Thoracic aorta (tissue), 2 donors: ENCODE measurements around the gene SF3B4. TPM values are rescaled to one million over a fixed set of nuclear protein-coding genes. Genes with fewer than 3 reads are reported as not detected.

Source experiments
- ATAC-seq: fragments of 150-250 bp; one replicate; pipeline ENCODE4 v1.8.0; 2017; ENCODE audit warnings: low read depth; ENCODE audit not compliant: insufficient number of reproducible peaks, low FRiP score
- DNase-seq: peaks from one replicate; pipeline ENCODE4 v3.0.0-alpha.2; 2020; ENCODE audit warnings: low spot score
- H3K27ac ChIP-seq, 2 donors: fragments of 200-600 bp; sonication (generic); 1 replicate in 1 of 2; 2 replicates in 1 of 2; pipeline ENCODE4 v1.5.1; 2016; ENCODE audit warnings: mild to moderate bottlenecking in 2 of 2, moderate library complexity in 2 of 2
- H3K27me3 ChIP-seq: fragments of 200-600 bp; sonication (generic); replicated peaks from 2 replicates; pipeline ENCODE4 v1.6.0; 2016; ENCODE audit warnings: mild to moderate bottlenecking; ENCODE audit not compliant: insufficient read depth
- H3K36me3 ChIP-seq: fragments of 200-600 bp; sonication (generic); one replicate; pipeline ENCODE4 v1.5.1; 2016
- H3K4me1 ChIP-seq, 2 donors: fragments of 200-600 bp; sonication (generic); 1 replicate in 1 of 2; 2 replicates in 1 of 2; pipeline versions ENCODE4 v1.5.1 to v1.6.0; 2016; ENCODE audit warnings: low read depth in 2 of 2, mild to moderate bottlenecking in 1 of 2; ENCODE audit not compliant: control insufficient read depth in 1 of 2
- H3K4me3 ChIP-seq: fragments of 200-600 bp; sonication (generic); 2 replicates; pipeline ENCODE4 v1.5.1; 2016; ENCODE audit warnings: mild to moderate bottlenecking
- H3K9me3 ChIP-seq: fragments of 200-600 bp; sonication (generic); 2 replicates; pipeline ENCODE4 v1.5.1; 2016
- total RNA-seq, 2 donors: library from RNA; depleted of rRNA; stranded (reverse); fragments of >200 nt; gene quantifications; one replicate each; pipeline versions ENCODE4 v1.1.0 to v1.2.3, GENCODE V29; 2016
- TF ChIP-seq, protein P1 (sequence below): fragments of 200-600 bp; sonication (generic); IDR thresholded peaks from one replicate; pipeline ENCODE4 v1.5.1; 2019; ENCODE audit warnings: antibody characterized with exemption

Gene SF3B4
- total RNA-seq, 2 donors from 2014 or later, result 14.5 to 15.4 TPM

DNA sequence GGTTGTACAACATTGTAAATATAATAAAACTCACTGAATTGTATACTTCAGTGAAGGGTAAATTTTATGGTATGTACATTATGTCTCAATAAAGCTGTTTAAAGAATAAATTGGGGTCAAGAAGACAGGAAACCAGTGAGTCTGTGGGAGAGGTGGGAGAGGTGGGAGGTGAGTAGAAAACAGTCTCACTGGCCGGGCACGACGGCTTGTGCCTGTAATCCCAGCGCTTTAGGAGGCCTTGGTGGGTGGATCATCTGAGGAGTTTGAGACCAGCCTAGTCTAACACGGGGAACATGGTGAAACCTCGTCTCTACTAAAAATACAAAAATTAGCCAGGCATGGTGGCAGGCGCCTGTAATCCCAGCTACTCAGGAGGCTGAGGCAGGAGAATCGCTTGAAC lies 4.9 kb upstream of the SF3B4 start:
- no peak for ATAC-seq
- Histone ChIP-seq H3K27ac (no peak overlapping the region), H3K27me3 (no peaks in the 10 kb centered on the region), H3K9me3 (no peaks in the 10 kb centered on the region), H3K4me3 (no peak overlapping the region), H3K4me1 (peaks cover 16 to 33% of the 10 kb centered on the region in 2 donors), H3K36me3 (peaks cover 37% of the 10 kb centered on the region)
- no peak for DNase-seq
- TF ChIP-seq, protein P1, sequence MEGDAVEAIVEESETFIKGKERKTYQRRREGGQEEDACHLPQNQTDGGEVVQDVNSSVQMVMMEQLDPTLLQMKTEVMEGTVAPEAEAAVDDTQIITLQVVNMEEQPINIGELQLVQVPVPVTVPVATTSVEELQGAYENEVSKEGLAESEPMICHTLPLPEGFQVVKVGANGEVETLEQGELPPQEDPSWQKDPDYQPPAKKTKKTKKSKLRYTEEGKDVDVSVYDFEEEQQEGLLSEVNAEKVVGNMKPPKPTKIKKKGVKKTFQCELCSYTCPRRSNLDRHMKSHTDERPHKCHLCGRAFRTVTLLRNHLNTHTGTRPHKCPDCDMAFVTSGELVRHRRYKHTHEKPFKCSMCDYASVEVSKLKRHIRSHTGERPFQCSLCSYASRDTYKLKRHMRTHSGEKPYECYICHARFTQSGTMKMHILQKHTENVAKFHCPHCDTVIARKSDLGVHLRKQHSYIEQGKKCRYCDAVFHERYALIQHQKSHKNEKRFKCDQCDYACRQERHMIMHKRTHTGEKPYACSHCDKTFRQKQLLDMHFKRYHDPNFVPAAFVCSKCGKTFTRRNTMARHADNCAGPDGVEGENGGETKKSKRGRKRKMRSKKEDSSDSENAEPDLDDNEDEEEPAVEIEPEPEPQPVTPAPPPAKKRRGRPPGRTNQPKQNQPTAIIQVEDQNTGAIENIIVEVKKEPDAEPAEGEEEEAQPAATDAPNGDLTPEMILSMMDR, result no peak

DNA sequence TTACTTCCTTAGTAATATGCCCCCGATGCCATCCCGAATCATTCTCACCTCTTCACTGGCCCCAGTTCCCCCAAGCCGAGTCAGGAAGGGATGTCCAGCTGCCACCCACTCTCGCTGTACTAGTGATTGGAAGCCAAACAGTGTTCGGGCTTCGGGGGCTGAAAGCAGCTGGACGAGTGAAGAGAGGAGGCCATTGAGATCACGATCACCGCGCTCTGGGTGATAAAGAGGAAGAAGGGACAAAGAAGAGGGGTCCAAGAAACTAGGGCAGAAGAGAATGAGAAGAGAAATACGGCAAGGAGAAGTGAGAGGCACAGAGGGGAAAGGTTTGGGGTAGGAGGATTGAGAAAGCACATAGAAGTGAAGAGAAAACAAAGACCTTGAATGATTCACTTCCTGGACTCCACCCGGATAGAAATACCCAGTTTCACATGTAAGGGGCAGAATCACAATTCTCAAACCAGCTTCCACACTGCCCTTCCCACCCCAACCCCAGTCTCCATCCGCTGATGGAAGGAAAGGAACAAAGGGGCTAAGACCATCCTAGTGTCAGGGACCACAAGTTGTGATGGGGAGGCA lies 3.7 kb upstream of the SF3B4 start:
- ATAC-seq (no peak), DNase-seq (no peak)
- Histone ChIP-seq H3K4me1 (peaks cover 23 to 36% of the 10 kb centered on the region in 2 donors), H3K4me3 (no peak overlapping the region), H3K36me3 (peaks cover 40% of the 10 kb centered on the region), H3K27me3 (no peaks in the 10 kb centered on the region), H3K9me3 (no peaks in the 10 kb centered on the region), H3K27ac (no peak overlapping the region)
- TF ChIP-seq, protein P1, result no peak

DNA sequence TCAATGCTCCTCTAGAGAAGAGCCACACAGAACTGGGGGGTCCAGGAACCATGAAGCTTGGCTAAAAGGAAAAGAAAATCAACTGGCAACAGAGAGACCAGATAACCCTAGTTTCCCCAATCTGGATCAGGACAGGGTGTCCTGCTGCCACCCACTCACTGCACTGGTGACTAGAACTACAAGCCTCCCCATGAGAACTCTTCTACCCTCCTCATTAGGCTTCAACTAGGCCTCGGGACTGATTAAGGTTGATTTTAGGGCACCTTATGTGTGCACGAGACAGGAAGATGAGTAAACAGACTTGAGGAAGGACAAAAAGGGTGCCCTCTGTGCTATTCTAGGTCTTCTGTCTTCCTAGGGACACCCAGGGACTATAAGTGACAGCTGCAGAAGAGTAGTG lies 2.3 kb upstream of the SF3B4 start:
- peak overlapping the region; percentile 14 to 36 for H3K27ac ChIP-seq
- H3K36me3 ChIP-seq, result peaks cover 53% of the 10 kb centered on the region
- DNase-seq (no peak), ATAC-seq (no peak)
- TF ChIP-seq, protein P1, result no peak
- no peaks in the 10 kb centered on the region for H3K9me3 ChIP-seq
- H3K4me3 ChIP-seq, result no peak overlapping the region
- no peaks in the 10 kb centered on the region for H3K27me3 ChIP-seq
- H3K4me1 ChIP-seq, result peaks cover 17 to 38% of the 10 kb centered on the region in 2 donors

DNA sequence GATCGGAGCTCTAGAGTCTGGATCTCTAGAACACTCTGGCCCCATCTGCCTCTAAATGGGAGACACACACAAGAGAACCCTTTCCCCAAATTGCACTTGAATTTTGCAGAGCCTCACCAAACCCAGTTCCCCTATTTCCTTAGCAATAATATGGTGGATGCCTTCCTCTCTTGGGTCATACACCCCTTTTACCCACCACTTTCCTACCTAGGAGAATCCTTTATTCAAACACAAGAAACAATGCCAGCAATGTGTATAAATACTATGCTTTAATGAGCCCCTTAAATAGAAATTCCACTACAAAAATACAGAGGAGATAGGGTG lies 760 bp upstream of the SF3B4 start:
- TF ChIP-seq, protein P1, result no peak
- Histone ChIP-seq H3K4me1 (peaks cover 17 to 39% of the 10 kb centered on the region in 2 donors), H3K9me3 (no peaks in the 10 kb centered on the region), H3K4me3 (peak overlapping the region; percentile 92), H3K27me3 (no peaks in the 10 kb centered on the region), H3K27ac (peak overlapping the region; percentile 82 to 86), H3K36me3 (peaks cover 63% of the 10 kb centered on the region)
- DNase-seq (no peak), ATAC-seq (no peak)

DNA sequence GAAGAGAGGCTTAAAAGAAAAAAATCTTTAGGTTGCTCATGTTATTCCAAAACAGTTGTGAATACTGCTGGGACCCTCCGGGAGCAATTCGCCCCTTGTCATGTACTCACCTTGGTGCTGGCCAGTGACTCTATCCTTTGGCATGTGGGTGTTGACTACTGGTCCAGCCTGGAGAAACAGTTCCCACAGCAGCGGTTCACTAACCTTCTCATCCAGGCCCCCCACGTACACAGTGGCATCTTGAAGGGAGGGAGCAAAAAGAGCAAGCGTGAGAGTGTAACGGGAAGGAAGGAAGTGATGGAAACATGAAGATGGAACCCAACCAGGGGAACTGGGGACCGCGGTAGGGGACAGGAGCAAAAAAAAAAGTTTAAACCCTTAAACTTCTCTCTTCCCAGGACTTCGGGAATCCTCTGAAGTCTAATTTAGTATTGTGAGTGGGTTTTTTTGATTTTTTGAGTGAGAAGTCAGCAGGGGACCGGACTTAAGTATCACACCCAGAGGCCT lies 494 bp downstream of the SF3B4 start:
- H3K27me3 ChIP-seq, result no peaks in the 10 kb centered on the region
- no peak for ATAC-seq
- TF ChIP-seq, protein P1, result no peak
- H3K9me3 ChIP-seq, result no peaks in the 10 kb centered on the region
- H3K27ac ChIP-seq, result peak overlapping the region; percentile 82 to 86
- H3K4me3 ChIP-seq, result peak overlapping the region; percentile 92
- H3K4me1 ChIP-seq, result peaks cover 17 to 39% of the 10 kb centered on the region in 2 donors
- no peak for DNase-seq
- H3K36me3 ChIP-seq, result peaks cover 64% of the 10 kb centered on the region
